Left ventricle myocardium inferior (tissue), 1 donor: ENCODE data around the gene GATAD2A. TPM values are rescaled to one million over a fixed set of nuclear protein-coding genes. Genes with fewer than 3 reads are reported as not detected.

Experiments
- DNase-seq: peaks from one replicate; pipeline ENCODE4 v3.0.0-alpha.2; 2020
- H3K27ac ChIP-seq: fragments of 200-600 bp; replicated peaks from 2 replicates; pipeline ENCODE4 v1.8.0; 2021
- H3K27me3 ChIP-seq: fragments of 200-600 bp; 2 replicates; pipeline ENCODE4 v1.8.0; 2021; ENCODE audit warnings: low read depth
- H3K36me3 ChIP-seq: fragments of 200-600 bp; 2 replicates; pipeline ENCODE4 v1.8.0; 2021
- H3K4me1 ChIP-seq: fragments of 200-600 bp; 2 replicates; pipeline ENCODE4 v1.8.0; 2021
- H3K4me3 ChIP-seq: fragments of 200-600 bp; 2 replicates; pipeline ENCODE4 v1.8.0; 2021; ENCODE audit warnings: mild to moderate bottlenecking, moderate library complexity
- H3K9me3 ChIP-seq: fragments of 200-600 bp; replicated peaks from 2 replicates; pipeline ENCODE4 v1.8.0; 2021
- CTCF ChIP-seq: fragments of 200-600 bp; IDR thresholded peaks from 2 replicates; pipeline ENCODE4 v1.8.0; 2021; ENCODE audit warnings: antibody characterized with exemption, mild to moderate bottlenecking, borderline replicate concordance
- intact Hi-C: fragments of 100-400 bp; cut with micrococcal nuclease; formaldehyde crosslinking; loops from one replicate; pipeline ENCODE4 v1.11.0; 2022
- total RNA-seq: library from RNA; stranded (reverse); fragmentation: NEBNext Ultra II Directional; extraction: Animal tissue kit (Norgen Biotek cat#: 25700); gene quantifications from one replicate; pipeline ENCODE4 v1.2.1, GENCODE V29; 2021
- donor health status: DM: no; HTN: yes; CAD: no; lungs with severe emphysema.

The GATAD2A gene
- total RNA-seq, 1 donor from 2014 or later = 24.1 TPM

- Histone ChIP-seq H3K4me3 (peak within 1 kb of the TSS; percentile 40), H3K27me3 (no peaks in the 10 kb centered on the region), H3K9me3 (no peaks in the 10 kb centered on the region), H3K27ac (no peak within 1 kb of the TSS), H3K4me1 (peaks cover 54% of the 10 kb centered on the region), H3K36me3 (peaks cover 32% of the 10 kb centered on the region)
- no peak for TF ChIP-seq CTCF
- intact Hi-C loops = no loop called here
- no peak for DNase-seq
Measured at GRCh38 chr19:19528721-19529490, 123.4 kb downstream of the GATAD2A start, which contains the start of gene YJEFN3. Gene YJEFN3 (plus strand): TSS chr19:19528911. CDS start chr19:19528933, 22 bp downstream.

- DNase-seq = no peak
- no peaks in the 10 kb centered on the region for H3K9me3 ChIP-seq
- H3K4me1 ChIP-seq = peaks cover 48% of the 10 kb centered on the region
- H3K4me3 ChIP-seq = no peak overlapping the region
- peaks cover 26% of the 10 kb centered on the region for H3K36me3 ChIP-seq
- no peaks in the 10 kb centered on the region for H3K27me3 ChIP-seq
- intact Hi-C loops = loop anchor here (10.0 kb wide), 1 partner anchor 405 kb away; no protein-coding TSS in a partner anchor
- no peak overlapping the region for H3K27ac ChIP-seq
- no peak for TF ChIP-seq CTCF
Measured at GRCh38 chr19:19529783-19530422, 124.4 kb downstream of the GATAD2A start.

- H3K9me3 ChIP-seq = no peaks in the 10 kb centered on the region
- DNase-seq = no peak
- intact Hi-C loops = loop anchor here (10.0 kb wide), 1 partner anchor 404 kb away; no protein-coding TSS in a partner anchor
- no peak for TF ChIP-seq CTCF
- no peak overlapping the region for H3K27ac ChIP-seq
- peaks cover 23% of the 10 kb centered on the region for H3K36me3 ChIP-seq
- peaks cover 43% of the 10 kb centered on the region for H3K4me1 ChIP-seq
- H3K4me3 ChIP-seq = no peak overlapping the region
- H3K27me3 ChIP-seq = no peaks in the 10 kb centered on the region
Measured at GRCh38 chr19:19530423-19530804, 124.9 kb downstream of the GATAD2A start.

GRCh38 chr19:19530889-19531288 lies 125.4 kb downstream of the GATAD2A start:
- intact Hi-C loops = loop anchor here (10.0 kb wide), 1 partner anchor 404 kb away; no protein-coding TSS in a partner anchor
- Histone ChIP-seq H3K4me1 (peaks cover 38% of the 10 kb centered on the region), H3K36me3 (peaks cover 21% of the 10 kb centered on the region), H3K27ac (no peak overlapping the region), H3K9me3 (no peaks in the 10 kb centered on the region), H3K27me3 (no peaks in the 10 kb centered on the region), H3K4me3 (no peak overlapping the region)
- TF ChIP-seq CTCF = no peak
- DNase-seq = no peak

- Histone ChIP-seq H3K4me1 (peaks cover 27% of the 10 kb centered on the region), H3K27me3 (no peaks in the 10 kb centered on the region), H3K4me3 (no peak overlapping the region), H3K36me3 (peaks cover 10% of the 10 kb centered on the region), H3K27ac (no peak overlapping the region), H3K9me3 (no peaks in the 10 kb centered on the region)
- intact Hi-C loops = loop anchor here (10.0 kb wide), 1 partner anchor 403 kb away; no protein-coding TSS in a partner anchor
- DNase-seq = peak; percentile 85
- peak; percentile 97 for TF ChIP-seq CTCF
Measured at GRCh38 chr19:19531951-19532805, 126.7 kb downstream of the GATAD2A start.
